ENCODE results near the gene TMEM234. TPM values are rescaled to one million over a fixed set of nuclear protein-coding genes. Genes with fewer than 3 reads are reported as not detected.

TMEM234 gene
- total and polyA plus RNA-seq, 10 of the 15 experiments (the other 5 are each of a cell fraction or from before 2014, with no cell fraction given) = 2.9 to 10.9 (median 6.4) TPM

GRCh38 chr1:32199717-32200072 is 22.5 kb downstream of the TMEM234 start:
- in situ Hi-C loops (cut with MboI) (no loop called here), intact Hi-C loops (cut with micrococcal nuclease; ENCODE audit: unreplicated experiment) (loop anchor here (2.0 to 5.0 kb wide), 3 partner anchors 19 to 213 kb away; no protein-coding TSS in a partner anchor)
- ChIA-PET SMC1A (ENCODE audit: uncharacterized antibody, unreplicated experiment) (interaction anchor here (1.0 to 2.4 kb wide), 4 partner anchors 11 to 92 kb away, joined by 3 to 26 read pairs (median 5); partner anchors contain the start of genes KPNA6 and TXLNA), POLR2A (interaction anchor here (0.7 to 2.8 kb wide), 9 partner anchors 11 to 195 kb away, joined by 3 to 25 read pairs (median 8); partner anchors contain the start of genes HDAC1, KPNA6 and TXLNA), RAD21 (ENCODE audit: unreplicated experiment) (interaction anchor here (1.0 to 4.2 kb wide), 3 partner anchors 11 to 127 kb away, joined by 3 to 22 read pairs (median 7); partner anchors contain the start of genes TMEM39B and TXLNA), CTCF (interaction anchor here (1.3 to 3.7 kb wide), 4 partner anchors 16 to 117 kb away, joined by 3 to 27 read pairs (median 7); no protein-coding TSS in a partner anchor)
- no peak overlapping the region for H2AFZ ChIP-seq (ENCODE audit: control insufficient read depth, low read depth, low read length)
- no peak for DNase-seq (ENCODE audit: low read depth, low spot score)
- H3K9ac ChIP-seq (ENCODE audit: control insufficient read depth, insufficient read depth, low read length) = no peak overlapping the region
- H3K27ac ChIP-seq (ENCODE audit: control insufficient read depth, insufficient read depth) = peak overlapping the region; percentile 89
- H3K4me3 ChIP-seq = peak overlapping the region; percentile 90; the same call in 1 of the 2 replicates
- H3K79me2 ChIP-seq (ENCODE audit: control insufficient read depth, insufficient read depth, low read length) = peaks cover 19% of the 10 kb centered on the region
- no peaks in the 10 kb centered on the region for H3K27me3 ChIP-seq (replicated peaks in 1 of 2; ENCODE audit: control insufficient read depth in 2 of 2, insufficient read depth in 2 of 2, low read length in 1 of 2)
- no peak for FAIRE-seq
- H3K9me3 ChIP-seq (replicated peaks; ENCODE audit: control insufficient read depth, insufficient read depth, low read length) = no peaks in the 10 kb centered on the region
- BruUV-seq (replicated peaks) = TSS peak; percentile 31
- no peak for ATAC-seq
- H3K36me3 ChIP-seq (ENCODE audit: control insufficient read depth in 2 of 2, insufficient read depth in 2 of 2, low read length in 1 of 2) = peaks cover 21 to 22% of the 10 kb centered on the region in 2 experiments
- H4K20me1 ChIP-seq (ENCODE audit: control insufficient read depth, insufficient read depth) = no peaks in the 10 kb centered on the region
- WGBS (ENCODE audit: insufficient coverage, insufficient replicate concordance, low lambda C conversion rate, missing lambda C conversion rate) = 92% methylated on average over 6 of the region's 6 CpGs
- peaks cover 21% of the 10 kb centered on the region for H3K4me1 ChIP-seq (ENCODE audit: control insufficient read depth, insufficient read depth, low read length)
- peak overlapping the region; percentile 88 for H3K4me2 ChIP-seq (ENCODE audit: control insufficient read depth, insufficient read depth)
- no peak for TF ChIP-seq RAD51 (IDR thresholded peaks at IDR 0.05)
- no peak for TF ChIP-seq NFYA (IDR thresholded peaks at IDR 0.05; ENCODE audit: borderline replicate concordance, low read depth, low read length)

- intact Hi-C loops (cut with micrococcal nuclease; ENCODE audit: unreplicated experiment) = no loop called here
- Histone ChIP-seq H2AFZ (ENCODE audit: control insufficient read depth, low read depth, low read length) (no peak overlapping the region), H3K4me1 (ENCODE audit: control insufficient read depth, insufficient read depth, low read length) (peaks cover 21% of the 10 kb centered on the region), H3K4me2 (ENCODE audit: control insufficient read depth, insufficient read depth) (no peak overlapping the region; the same call in 1 of the 2 replicates), H3K9ac (ENCODE audit: control insufficient read depth, insufficient read depth, low read length) (no peak overlapping the region), H3K27ac (ENCODE audit: control insufficient read depth, insufficient read depth) (no peak overlapping the region), H4K20me1 (ENCODE audit: control insufficient read depth, insufficient read depth) (no peaks in the 10 kb centered on the region), H3K9me3 (replicated peaks; ENCODE audit: control insufficient read depth, insufficient read depth, low read length) (no peaks in the 10 kb centered on the region), H3K36me3 (ENCODE audit: control insufficient read depth in 2 of 2, insufficient read depth in 2 of 2, low read length in 1 of 2) (peaks cover 20 to 26% of the 10 kb centered on the region in 2 experiments), H3K4me3 (no peak overlapping the region), H3K79me2 (ENCODE audit: control insufficient read depth, insufficient read depth, low read length) (peaks cover 19% of the 10 kb centered on the region), H3K27me3 (replicated peaks in 1 of 2; ENCODE audit: control insufficient read depth in 2 of 2, insufficient read depth in 2 of 2, low read length in 1 of 2) (no peaks in the 10 kb centered on the region)
- no peak for ATAC-seq
- TF ChIP-seq POLR2A (IDR thresholded peaks at IDR 0.05; ENCODE audit: low read depth, low read length) (peak; percentile 14; the same call in 1 of the 2 replicates), POLR2AphosphoS5 (IDR thresholded peaks at IDR 0.05; ENCODE audit: low read length) (0 out of 2 replicates have a peak, but pooled peaks have one; percentile 11), SKIL (IDR thresholded peaks at IDR 0.05; ENCODE audit: low read depth, poor library complexity, severe bottlenecking) (no peak)
- ChIA-PET SMC1A (ENCODE audit: uncharacterized antibody, unreplicated experiment) (no interaction called here), CTCF (interaction anchor here (2.1 kb wide), 1 partner anchor 117 kb away, joined by 4 read pairs; no protein-coding TSS in a partner anchor), POLR2A (interaction anchor here (1.0 to 1.5 kb wide), 2 partner anchors 10 to 49 kb away, joined by 3 to 4 read pairs; no protein-coding TSS in a partner anchor), RAD21 (ENCODE audit: unreplicated experiment) (interaction anchor here (0.6 to 4.2 kb wide), 3 partner anchors 19 to 126 kb away, joined by 3 to 22 read pairs (median 7); partner anchors contain the start of genes TMEM39B and TXLNA)
- in situ Hi-C loops (cut with MboI) = no loop called here
- DNase-seq (ENCODE audit: low read depth, low spot score) = no peak
- FAIRE-seq = no peak
- BruUV-seq (replicated peaks) = no TSS peak
- 100% methylated on average over 4 of the region's 4 CpGs for WGBS (ENCODE audit: insufficient coverage, insufficient replicate concordance, low lambda C conversion rate, missing lambda C conversion rate)
Measured at GRCh38 chr1:32199043-32199716, 23.0 kb downstream of the TMEM234 start.

Measured in GM12878 (cell line).